Endothelial cell of umbilical vein (primary cell): Measurements from ENCODE around the gene PXN.
"Not testable (repeated sequence)": the region's sequence is repeated elsewhere in the genome, so short reads cannot be mapped to it uniquely, and the experiment has no call there.

Experiments used
- CTCF ChIP-seq, 2 donors: IDR thresholded peaks; 1 replicate in 1 of 2; 2 replicates in 1 of 2; pipeline ENCODE4 v1.5.1; 2011; ENCODE audit warnings: low read length in 2 of 2, mild to moderate bottlenecking in 2 of 2, moderate library complexity in 2 of 2, control low read depth in 1 of 2, inconsistent platforms in 1 of 2, low read depth in 1 of 2; ENCODE audit not compliant: insufficient read depth in 1 of 2; ENCODE audit errors: extremely low read depth in 1 of 2
- EZH2 ChIP-seq: IDR thresholded peaks from 2 replicates; pipeline ENCODE4 v1.6.1; 2012; ENCODE audit warnings: borderline replicate concordance, low read depth, mild to moderate bottlenecking, moderate library complexity, low read length, inconsistent platforms; ENCODE audit not compliant: severe bottlenecking
- JUN ChIP-seq: IDR thresholded peaks from 2 replicates; pipeline ENCODE4 v1.6.1; 2011; ENCODE audit warnings: borderline replicate concordance, low read depth; ENCODE audit not compliant: insufficient read length, insufficient read depth
- MYC ChIP-seq: IDR thresholded peaks from one replicate; pipeline ENCODE4 v1.6.1; 2011; ENCODE audit warnings: mild to moderate bottlenecking, low read depth, low read length
- POLR2A ChIP-seq: IDR thresholded peaks from 2 replicates; pipeline ENCODE4 v1.6.1; 2012; ENCODE audit warnings: low read depth, mild to moderate bottlenecking, control low read depth, low read length
- POLR2AphosphoS5 ChIP-seq: IDR thresholded peaks from 2 replicates; pipeline ENCODE4 v1.6.1; 2012; ENCODE audit warnings: low read depth, mild to moderate bottlenecking, control low read depth, low read length, moderate library complexity; ENCODE audit not compliant: insufficient read depth

- TF ChIP-seq CTCF (IDR thresholded peaks at IDR 0.05; ENCODE audit: extremely low read depth in 1 of 2, insufficient read depth in 1 of 2, low read depth in 1 of 2, low read length in 2 of 2); POLR2A; POLR2AphosphoS5; MYC; JUN; EZH2: not testable (repeated sequence)
Observed at GRCh38 chr12:120251364-120252070, 14.0 kb downstream of the PXN start.
